ENCODE measurements around the gene ZNF442. TPM values are rescaled to one million over a fixed set of nuclear protein-coding genes. Genes with fewer than 3 reads are reported as not detected.
"Not testable (repeated sequence)": the region's sequence is repeated elsewhere in the genome, so short reads cannot be mapped to it uniquely, and the experiment has no call there.

Gene ZNF442
- total RNA-seq, 1 donor from 2014 or later: 5.4 TPM

DNA sequence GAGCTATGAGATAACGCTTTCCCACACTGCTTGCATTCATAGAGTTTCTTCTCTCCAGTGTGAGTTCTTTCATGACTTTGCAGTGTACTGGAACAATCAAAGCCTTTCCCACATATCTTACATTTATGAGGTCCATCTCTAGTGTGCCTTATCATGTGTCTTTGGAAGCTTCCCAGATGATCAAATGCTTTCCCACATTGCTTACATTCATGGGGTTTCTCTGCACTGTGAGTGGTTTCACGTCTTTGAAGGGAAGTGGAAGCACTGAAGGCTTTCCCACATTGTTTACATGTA is 14.9 kb upstream of the ZNF442 start:
- TF ChIP-seq, protein P1, sequence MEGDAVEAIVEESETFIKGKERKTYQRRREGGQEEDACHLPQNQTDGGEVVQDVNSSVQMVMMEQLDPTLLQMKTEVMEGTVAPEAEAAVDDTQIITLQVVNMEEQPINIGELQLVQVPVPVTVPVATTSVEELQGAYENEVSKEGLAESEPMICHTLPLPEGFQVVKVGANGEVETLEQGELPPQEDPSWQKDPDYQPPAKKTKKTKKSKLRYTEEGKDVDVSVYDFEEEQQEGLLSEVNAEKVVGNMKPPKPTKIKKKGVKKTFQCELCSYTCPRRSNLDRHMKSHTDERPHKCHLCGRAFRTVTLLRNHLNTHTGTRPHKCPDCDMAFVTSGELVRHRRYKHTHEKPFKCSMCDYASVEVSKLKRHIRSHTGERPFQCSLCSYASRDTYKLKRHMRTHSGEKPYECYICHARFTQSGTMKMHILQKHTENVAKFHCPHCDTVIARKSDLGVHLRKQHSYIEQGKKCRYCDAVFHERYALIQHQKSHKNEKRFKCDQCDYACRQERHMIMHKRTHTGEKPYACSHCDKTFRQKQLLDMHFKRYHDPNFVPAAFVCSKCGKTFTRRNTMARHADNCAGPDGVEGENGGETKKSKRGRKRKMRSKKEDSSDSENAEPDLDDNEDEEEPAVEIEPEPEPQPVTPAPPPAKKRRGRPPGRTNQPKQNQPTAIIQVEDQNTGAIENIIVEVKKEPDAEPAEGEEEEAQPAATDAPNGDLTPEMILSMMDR (IDR thresholded peaks at IDR 0.05; ENCODE audit: unreplicated experiment): no peak
- no peak for DNase-seq (ENCODE audit: low spot score, unreplicated experiment)
- Mint-ChIP-seq H3K9me3 (ENCODE audit: low read depth) (peaks cover 52% of the 10 kb centered on the region), H3K27me3 (no peaks in the 10 kb centered on the region), H3K36me3 (ENCODE audit: insufficient read depth) (peaks cover 37% of the 10 kb centered on the region), H3K27ac (no peak overlapping the region), H3K4me3 (ENCODE audit: low read depth) (no peak overlapping the region), H3K4me1 (ENCODE audit: low read depth) (no peaks in the 10 kb centered on the region)

DNA sequence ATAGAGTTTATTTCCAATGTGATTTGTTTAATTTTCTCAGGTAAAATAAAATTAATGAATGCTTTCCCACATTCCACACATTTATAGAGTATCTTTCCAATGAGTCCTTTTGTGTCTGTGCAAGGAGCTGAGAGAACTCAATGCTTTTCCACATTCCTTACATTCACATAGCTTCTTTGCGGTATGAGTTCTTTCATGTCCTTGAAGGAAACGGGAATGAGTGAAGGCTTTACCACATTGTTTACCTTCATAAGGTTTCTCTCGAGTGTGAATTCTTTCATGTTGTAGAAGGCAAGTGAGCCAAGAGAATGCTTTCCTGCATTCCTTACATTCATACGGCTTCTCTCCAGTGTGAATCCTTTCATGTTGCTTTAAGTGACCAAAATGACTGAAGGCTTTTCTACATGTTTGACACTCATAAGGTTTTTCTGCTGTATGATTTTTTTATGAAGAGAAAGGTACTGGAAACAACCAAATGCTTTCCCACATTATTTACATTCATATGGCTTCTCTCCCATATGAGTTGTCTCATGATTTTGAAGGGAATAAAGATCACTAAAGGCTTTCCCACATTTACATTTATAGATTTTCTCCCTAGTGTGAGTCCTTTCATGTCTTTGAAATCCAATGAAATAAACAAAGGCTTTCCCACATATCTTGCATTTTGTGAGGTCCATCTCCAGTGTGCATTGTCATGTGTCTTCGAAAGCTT is 14.4 kb upstream of the ZNF442 start:
- Mint-ChIP-seq H3K27me3 (no peaks in the 10 kb centered on the region), H3K4me3 (ENCODE audit: low read depth) (no peak overlapping the region), H3K27ac (no peak overlapping the region), H3K9me3 (ENCODE audit: low read depth) (peaks cover 54% of the 10 kb centered on the region), H3K36me3 (ENCODE audit: insufficient read depth) (peaks cover 37% of the 10 kb centered on the region), H3K4me1 (ENCODE audit: low read depth) (no peaks in the 10 kb centered on the region)
- TF ChIP-seq, protein P1 (IDR thresholded peaks at IDR 0.05; ENCODE audit: unreplicated experiment): no peak
- no peak for DNase-seq (ENCODE audit: low spot score, unreplicated experiment)

DNA sequence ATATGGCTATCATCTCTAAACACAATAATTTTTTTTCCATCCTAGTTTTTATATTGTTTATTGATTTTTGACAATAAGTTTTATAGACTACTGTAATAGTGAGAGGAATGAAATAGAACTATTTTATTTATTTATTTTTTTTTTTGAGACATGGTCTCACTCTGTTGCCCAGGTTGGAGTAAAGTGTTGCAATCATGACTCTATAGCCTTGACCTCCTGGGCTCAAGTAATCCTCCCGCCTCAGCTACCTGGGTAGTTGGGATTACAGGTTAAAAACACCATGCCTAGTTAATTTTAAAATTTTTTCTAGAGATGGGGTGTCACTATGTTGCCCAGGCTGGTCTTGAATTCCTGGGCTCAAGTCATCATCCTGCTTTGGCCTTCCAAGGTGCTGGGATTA is 8.5 kb upstream of the ZNF442 start:
- no peak for DNase-seq (ENCODE audit: low spot score, unreplicated experiment)
- H3K27ac Mint-ChIP-seq: no peak overlapping the region
- H3K36me3 Mint-ChIP-seq (ENCODE audit: insufficient read depth): peaks cover 6% of the 10 kb centered on the region
- H3K9me3 Mint-ChIP-seq (ENCODE audit: low read depth): peaks cover 36% of the 10 kb centered on the region
- no peak overlapping the region for H3K4me3 Mint-ChIP-seq (ENCODE audit: low read depth)
- TF ChIP-seq, protein P1 (IDR thresholded peaks at IDR 0.05; ENCODE audit: unreplicated experiment): no peak
- H3K4me1 Mint-ChIP-seq (ENCODE audit: low read depth): no peaks in the 10 kb centered on the region
- no peaks in the 10 kb centered on the region for H3K27me3 Mint-ChIP-seq

DNA sequence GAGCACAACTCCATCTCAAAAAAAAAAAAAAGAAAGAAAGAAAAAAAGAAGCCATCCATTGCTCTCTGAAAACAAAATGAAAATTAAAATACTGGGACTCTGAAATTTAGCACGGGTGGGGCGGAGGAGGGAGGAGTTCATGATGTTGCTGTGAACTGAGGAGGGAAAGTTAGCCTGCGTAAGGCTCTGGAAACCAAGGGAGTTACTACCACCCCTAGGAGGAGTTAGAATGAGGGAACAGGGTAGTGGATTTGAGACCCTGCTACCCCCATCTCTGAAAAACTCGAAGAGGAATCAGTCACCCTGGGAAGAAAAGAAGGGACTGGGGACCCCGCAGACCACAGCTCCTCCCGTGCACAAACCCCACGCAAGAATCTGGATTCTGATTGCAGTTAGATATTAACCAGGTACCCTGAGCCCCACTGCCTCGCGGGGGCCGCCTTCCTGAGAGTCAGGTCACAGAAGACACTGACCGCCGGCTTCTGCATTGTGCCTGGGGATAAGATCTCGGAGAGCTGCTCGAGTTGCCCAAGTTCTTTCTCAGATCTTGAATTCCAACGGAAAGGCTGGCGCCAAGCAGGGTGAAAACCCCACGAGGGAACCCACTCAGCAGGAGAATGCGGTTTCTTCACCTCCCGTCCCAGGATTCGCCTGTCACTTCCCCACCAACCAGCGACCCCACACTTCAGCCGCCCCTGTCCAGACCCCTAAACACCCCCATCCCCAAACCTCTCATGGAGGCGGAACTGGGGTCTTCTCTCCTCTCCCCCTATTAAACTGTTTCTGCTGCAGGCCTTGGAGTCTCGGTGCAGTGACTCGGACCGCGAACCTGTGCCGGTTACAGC is 870 bp downstream of the ZNF442 start:
- Mint-ChIP-seq H3K36me3 (ENCODE audit: insufficient read depth) (peaks cover 17% of the 10 kb centered on the region), H3K9me3 (ENCODE audit: low read depth) (peaks cover 15% of the 10 kb centered on the region), H3K4me3 (ENCODE audit: low read depth) (peak overlapping the region; percentile 93), H3K4me1 (ENCODE audit: low read depth) (peaks cover 11% of the 10 kb centered on the region), H3K27me3 (no peaks in the 10 kb centered on the region), H3K27ac (peak overlapping the region; percentile 98)
- DNase-seq (ENCODE audit: low spot score, unreplicated experiment): no peak
- TF ChIP-seq, protein P1 (IDR thresholded peaks at IDR 0.05; ENCODE audit: unreplicated experiment): no peak

DNA sequence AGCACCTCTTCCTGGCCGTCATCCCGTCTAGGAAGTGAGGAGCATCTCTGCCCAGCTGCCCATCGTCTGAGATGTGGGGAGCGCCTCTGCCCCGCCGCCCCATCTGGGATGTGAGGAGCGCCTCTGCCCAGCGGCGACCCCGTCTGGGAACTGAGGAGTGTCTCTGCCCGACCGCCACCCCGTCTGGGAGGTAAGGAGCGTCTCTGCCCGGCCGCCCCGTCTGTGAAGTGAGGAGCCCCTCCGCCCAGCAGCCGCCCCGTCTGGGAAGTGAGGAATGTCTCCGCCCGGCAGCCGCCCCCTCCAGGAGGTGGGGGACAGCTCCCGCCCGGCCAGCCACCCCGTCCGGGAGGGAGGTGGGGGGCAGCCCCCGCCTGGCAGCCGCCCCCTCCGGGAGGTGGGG is 3.2 kb downstream of the ZNF442 start:
- H3K27ac Mint-ChIP-seq; H3K4me3 Mint-ChIP-seq (ENCODE audit: low read depth); DNase-seq (ENCODE audit: low spot score, unreplicated experiment); H3K27me3 Mint-ChIP-seq: not testable (repeated sequence)
- Mint-ChIP-seq H3K9me3 (ENCODE audit: low read depth) (peaks cover 21% of the 10 kb centered on the region), H3K4me1 (ENCODE audit: low read depth) (peaks cover 11% of the 10 kb centered on the region), H3K36me3 (ENCODE audit: insufficient read depth) (peaks cover 31% of the 10 kb centered on the region)

Data from progenitor cell of endocrine pancreas (in vitro differentiated cells).